Stimulated activated CD4-positive, alpha-beta T cell treated with anti-CD3 and anti-CD28 coated beads, Interleukin-4, amount 100 ng/mL, for 4 hours (primary cell): ENCODE results near the gene ST3GAL2.
"Not testable (repeated sequence)": the region's sequence is repeated elsewhere in the genome, so short reads cannot be mapped to it uniquely, and the experiment has no call there.

Experiments
- DNase-seq, 2 experiments: peaks; one replicate each; pipeline ENCODE4 v3.0.0-alpha.2; 2020

ST3GAL2 gene

GRCh38 chr16:70381604-70382342 lies 57.1 kb downstream of the ST3GAL2 start:
- DNase-seq, result no peak

DNA sequence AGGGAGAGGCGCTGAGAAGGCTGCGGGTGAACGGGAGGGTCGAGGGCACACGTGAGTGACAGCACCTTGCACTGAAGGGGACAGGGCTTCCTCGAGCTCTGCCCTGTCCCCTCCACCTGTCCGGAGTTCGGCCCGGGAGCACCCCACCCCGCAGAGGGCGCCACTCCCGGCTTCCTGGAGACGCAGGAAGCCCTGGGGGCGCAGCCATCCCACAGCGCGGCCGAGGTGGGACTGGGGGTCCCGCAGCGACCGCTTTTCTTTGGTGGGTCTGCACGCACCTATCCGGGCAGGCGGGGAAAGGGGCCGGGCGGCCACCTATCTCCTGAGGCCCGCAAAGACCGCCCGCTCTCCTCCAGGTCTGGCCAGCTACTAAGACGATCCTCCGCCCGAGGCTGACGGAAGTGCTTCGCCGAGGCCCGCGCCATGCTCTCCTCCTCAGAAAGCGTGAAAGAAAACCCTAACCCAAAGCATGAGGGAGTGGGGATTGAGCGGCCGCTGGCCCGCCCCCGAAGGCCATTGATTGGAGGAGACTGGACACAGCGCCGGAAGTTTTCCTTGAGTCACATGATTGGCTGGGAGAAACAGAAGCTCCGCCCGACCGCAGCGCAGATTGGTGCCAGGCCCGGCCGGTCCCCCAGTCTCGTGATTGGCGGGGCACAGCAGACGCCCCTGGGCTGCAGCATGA lies 57.8 kb downstream of the ST3GAL2 start:
- peak; percentile 92 to 95 for DNase-seq

- DNase-seq, result peak; percentile 73 to 82
Observed at GRCh38 chr16:70380248-70380918, 58.5 kb downstream of the ST3GAL2 start.

DNA sequence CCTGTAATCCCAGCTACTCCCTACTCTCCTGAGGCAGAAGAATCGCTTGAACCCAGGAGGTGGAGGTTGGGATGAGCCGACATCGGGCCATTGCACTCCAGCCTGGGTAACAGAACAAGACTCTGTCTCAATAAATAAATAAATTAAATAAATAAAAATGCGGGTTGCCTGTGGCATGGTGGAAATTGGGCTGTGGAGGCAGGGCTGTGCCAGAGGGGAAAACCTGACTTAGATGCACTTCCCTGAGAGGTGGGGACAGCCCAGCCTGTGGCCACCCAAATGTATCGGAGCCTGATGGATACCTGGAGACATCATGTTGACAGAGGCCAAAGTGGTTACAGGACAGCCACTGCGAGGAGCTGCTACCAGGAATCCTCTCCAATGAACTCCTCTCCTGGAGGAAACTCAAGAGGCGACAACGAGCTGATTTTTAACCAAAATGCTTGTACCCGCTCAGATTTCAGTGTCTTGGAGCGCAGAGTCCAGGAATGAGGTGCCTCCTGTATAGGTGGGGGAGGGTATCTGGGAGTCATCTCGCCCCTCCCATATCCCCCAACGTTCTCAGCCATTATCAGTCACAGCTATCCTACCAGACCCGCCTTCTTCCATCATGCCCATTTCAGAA lies 59.9 kb downstream of the ST3GAL2 start:
- DNase-seq, result no peak

DNA sequence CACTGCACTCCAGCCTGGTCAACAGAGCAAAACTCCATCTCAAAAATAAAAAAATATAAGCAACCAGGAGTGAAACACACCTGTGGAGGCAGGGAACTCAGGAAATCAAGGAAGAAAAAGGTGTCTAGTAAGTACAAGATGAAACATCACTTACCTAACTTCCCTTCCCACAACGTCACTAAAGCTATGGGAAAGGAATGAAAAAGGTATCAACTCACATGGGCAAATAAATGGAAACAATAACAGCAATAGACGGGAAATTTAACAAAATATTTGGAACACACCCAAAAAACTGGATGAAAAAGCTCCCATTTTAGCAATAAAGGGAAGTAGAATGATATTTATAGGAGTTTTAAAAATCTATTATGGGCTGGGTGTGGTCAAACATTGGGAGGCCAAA lies 61.1 kb downstream of the ST3GAL2 start:
- DNase-seq, result no peak

DNA sequence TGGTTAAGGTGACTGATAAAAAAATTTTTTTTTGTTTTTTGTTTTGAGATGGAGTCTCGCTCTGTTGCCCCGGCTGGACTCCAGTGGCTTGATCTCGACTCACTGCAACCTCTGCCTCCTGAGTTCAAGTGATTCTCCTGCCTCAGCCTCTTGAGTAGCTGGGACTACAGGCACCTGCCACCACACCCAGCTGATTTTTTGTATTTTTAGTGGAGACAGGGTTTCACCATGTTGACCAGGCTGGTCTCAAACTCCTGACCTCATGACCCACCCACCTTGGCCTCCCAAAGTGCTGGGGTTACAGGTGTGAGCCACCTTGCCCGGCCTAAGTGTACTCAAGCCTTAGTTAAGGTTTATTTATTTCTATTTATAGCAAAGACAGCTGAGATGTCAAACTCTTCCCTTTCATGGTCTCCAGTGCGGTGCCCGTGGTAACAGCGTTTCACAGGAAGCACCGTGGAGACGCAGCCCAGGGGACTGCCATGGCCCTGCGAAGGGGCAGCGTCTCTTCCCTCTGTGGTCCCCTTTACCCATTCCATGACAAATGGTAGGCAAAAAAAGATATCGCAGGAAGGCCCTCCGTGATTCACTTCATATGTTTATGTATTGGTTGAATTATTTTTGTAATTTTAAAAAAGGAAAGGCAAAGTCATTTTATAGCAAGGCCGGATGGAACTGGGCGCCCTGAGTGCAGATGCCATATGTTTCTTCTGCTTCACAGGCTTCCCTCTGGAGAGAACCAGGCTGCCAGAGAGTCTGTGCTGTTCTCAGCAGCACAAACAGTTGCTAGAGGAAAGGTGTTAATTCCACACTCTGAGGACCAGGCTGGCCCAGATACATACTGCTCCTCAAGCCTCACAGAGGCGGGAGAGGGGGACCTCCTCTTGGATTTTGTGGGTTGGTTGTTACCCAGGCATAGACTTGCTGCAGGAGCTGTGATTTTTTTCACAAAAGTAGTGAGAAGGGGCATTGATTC lies 63.0 kb downstream of the ST3GAL2 start:
- no peak for DNase-seq

DNA sequence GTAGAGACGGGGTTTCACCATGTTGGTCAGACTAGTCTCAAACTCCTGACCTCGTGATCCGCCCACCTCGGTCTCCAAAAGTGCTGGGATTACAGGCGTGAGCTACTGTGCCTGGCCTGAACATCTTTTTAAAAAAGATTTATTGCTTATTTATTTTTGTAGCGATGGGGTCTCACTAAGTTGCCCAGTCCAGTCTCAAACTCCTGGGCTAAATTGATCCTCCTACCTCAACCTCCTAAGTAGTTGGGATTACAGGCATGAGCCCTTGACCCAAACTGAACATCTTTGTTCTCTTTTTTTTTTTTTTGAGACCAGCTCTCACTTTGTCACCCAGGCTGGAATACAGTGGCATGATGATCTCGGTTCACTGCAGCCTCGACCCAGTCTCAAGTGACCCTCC lies 64.7 kb downstream of the ST3GAL2 start:
- no peak for DNase-seq

DNA sequence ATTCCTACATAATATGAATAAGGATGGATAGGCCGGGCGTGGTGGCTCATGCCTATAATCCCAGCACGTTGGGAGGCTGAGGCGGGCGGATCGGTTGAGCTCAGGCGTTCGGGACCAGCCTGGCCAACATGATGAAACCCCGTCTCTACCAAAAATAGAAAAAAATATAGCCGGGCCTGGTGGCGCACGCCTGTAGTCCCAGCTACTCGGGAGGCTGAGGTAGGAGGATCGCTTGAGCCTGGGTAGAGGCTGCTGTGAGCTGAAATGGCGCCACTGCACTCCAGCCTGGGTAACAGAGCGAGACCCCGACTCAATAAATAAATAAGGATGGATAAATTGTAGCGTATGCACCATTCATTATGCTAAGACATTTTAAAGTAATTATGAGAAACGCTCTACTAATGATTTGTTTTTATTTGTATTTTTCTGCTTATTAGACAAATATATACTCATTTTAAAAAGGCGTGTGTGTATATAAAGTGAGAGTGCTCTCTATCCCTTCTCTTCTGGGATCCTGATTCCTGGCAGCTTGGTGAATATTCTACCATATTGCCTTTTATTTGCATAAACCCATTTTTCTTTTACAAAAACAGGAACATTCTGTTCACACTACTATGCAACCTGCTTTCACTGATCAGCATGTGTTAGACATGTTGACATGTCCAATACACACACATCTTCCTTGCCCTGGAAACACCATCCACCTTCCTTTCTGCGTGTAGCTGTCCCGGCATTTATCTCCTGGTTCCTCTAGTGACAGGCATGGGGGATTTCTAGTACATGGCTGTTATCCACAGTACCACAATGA lies 65.8 kb downstream of the ST3GAL2 start:
- no peak for DNase-seq

DNA sequence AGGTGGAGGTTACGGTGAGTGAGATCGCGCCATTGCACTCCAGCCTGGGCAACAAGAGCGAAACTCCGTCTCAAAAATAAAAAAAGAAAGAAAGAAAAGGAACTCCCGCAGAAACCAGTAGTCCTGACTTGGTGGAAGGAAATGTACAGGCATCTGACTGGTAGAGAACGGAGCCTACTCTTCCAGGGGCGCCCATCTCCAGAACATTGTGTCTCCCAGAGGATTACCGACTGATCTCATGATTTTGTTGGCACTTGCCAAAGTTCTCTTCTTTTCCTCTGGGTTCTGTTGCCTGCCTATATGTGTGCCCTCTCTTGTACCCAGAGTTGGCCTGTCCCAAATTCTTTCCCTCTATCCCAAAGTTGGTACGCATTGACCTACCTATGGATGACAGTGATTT lies 68.0 kb downstream of the ST3GAL2 start:
- DNase-seq, result no peak

DNA sequence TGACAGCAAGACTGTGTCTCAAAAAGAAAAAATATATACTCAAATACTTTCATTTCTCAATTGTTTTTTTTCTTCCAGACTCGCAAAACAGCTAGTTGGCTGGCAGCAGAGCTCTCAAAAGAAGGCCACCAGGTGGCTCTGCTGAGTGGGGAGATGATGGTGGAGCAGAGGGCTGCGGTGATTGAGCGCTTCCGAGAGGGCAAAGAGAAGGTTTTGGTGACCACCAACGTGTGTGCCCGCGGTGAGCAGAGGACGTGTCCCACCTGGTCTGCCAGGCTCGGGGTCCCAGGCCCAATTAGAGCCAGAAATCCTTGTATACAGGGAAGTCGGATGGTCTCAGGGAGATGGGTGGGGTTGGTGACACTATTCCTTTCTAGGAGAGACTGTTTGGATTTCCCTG lies 68.8 kb downstream of the ST3GAL2 start:
- DNase-seq, result peak in 1 of 2 experiments; percentile 28

DNA sequence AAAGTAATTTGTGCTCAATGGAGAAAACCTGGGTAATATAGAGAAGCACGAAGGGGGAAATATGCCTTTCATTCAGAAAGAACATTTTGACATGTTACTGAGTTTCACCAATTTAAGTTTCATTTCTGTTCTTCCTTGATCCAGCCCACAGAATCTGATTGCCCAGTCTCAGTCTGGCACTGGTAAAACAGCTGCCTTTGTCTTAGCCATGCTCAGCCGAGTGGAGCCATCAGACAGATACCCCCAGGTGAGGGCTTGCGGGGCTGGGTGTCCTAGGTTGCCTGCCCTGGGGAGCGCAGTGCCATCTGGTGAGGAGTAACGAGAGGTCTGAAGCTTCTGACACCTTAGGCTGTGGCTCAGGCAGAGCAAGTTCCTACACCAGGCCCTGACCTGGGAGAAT lies 74.5 kb downstream of the ST3GAL2 start:
- DNase-seq, result no peak

DNA sequence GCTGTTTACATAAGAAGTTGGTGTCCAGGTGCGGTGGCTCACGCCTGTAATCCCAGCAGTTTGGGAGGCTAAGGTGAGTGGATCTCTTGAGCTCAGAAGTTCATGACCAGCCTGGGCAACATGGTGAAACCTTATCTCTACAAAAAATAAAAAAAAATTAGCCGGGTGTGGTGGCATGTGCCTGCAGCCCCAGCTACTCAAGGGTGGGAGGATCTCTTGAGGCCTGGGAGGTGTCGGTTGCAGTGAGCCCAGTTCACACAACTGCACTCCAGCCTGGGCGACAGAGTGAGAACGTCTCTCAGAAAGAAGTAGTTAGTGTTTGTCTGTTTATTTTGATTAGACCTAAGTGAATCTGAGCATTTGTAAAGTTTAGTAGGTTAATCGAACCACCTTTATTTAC lies 79.3 kb downstream of the ST3GAL2 start:
- DNase-seq, result no peak

DNA sequence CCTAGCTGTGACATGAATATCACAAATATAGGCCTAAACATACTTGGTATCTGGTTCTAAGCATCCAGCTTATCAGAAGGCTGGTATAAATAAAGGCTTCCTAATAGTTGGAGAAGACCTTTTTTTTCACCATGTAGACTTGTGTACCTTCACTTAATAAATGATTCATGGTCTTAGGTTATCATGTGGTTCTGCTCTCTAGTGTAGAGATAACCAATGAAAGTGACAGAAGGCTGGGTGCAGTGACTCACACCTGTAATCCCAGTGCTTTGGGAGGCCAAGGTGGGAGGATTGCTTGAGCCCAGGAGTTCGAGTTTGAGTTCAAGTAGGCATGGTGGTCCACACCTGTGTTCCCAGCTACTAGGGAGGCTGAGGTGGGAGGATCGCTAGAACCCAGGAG lies 89.1 kb downstream of the ST3GAL2 start:
- DNase-seq, result no peak

DNA sequence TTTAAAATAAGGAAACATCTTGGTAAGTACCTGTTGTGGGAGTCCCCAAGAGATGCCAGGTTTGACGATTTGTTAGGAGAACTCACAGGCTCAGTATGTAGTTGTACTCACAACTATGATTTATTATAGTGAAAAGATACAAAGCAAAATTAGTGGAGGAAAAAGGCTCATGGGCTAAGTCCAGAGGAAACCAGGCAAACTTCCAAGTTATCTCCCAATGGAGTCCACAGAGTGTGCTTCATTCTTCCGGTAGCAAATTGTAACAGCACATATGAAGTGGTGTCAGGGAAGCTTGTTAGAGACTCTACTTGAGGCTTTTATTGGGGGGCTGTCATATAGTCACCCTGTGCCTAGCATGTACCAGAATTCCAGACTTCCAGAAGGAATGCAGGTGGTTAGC lies 89.9 kb downstream of the ST3GAL2 start:
- DNase-seq, result no peak

- no peak for DNase-seq
Observed at GRCh38 chr16:70345840-70346239, 93.1 kb downstream of the ST3GAL2 start.

GRCh38 chr16:70342016-70342415 lies 96.9 kb downstream of the ST3GAL2 start:
- DNase-seq, result no peak

DNA sequence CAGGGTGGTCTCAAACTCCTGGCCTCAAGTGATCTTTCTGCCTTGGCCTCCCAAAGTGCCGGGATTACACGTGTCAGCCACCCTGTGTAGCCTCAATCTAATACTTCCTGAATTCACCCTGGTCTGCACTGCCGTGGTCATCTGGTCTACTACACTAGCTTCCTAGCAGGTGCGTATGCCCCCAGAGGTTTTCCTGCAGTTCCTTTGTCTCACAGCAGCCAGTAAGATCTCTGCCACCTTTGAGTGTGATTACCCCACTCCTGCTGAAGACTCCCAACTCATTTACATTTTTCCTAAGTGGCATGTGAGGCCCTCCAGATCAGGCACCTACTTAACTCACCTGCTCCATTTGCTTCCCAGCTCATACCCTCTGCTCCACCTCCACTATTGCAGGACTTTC lies 97.3 kb downstream of the ST3GAL2 start:
- DNase-seq, result no peak

DNA sequence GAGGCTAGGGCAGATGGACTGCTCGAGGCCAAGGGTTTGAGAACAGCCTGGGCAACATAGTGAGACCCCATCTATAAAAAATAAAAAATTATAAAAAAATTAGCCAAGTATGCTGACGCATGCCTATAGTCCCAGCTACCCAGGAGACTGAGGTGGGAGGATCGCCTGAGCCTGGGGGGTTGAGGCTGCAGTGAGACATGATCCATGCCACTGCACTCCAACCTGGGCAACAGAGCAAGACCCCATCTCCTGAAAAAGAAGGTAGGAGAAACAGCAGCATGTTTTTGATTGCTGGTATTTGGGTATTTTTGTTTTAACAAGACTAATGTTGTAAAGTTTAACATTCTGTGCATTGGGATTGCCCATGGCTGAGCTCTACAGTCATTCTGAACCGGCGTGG lies 101.1 kb downstream of the ST3GAL2 start:
- no peak for DNase-seq

GRCh38 chr16:70332728-70333127 lies 106.2 kb downstream of the ST3GAL2 start:
- DNase-seq, result not testable (repeated sequence)

DNA sequence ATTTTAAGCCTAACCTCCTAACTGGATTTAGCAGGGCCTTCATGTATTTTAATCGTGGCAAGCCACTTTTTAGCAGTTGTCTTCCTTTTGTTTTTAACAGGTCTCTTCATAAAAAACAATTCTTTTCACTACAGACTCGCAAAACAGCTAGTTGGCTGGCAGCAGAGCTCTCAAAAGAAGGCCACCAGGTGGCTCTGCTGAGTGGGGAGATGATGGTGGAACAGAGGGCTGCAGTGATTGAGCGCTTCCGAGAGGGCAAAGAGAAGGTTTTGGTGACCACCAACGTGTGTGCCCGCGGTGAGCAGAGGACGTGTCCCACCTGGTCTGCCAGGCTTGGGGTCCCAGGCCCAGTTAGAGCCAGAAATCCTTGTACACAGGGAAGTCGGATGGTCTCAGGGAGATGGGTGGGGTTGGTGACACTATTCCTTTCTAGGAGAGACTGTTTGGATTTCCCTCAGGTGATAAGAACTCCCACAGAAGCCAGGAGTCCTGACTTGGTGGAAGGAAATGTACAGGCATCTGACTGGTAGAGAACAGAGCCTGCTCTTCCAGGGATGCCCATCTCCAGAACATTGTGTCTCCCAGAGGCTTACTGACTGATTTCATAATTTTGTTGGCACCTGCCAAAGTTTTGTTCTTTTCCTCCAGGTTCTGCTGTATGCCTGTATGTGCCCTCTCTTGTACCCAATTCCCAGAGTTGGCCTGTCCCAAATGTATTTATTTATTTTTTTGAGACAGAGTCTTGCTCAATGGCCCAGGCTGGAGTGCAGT lies 107.1 kb downstream of the ST3GAL2 start:
- DNase-seq, result peak in 1 of 2 experiments; percentile 7

DNA sequence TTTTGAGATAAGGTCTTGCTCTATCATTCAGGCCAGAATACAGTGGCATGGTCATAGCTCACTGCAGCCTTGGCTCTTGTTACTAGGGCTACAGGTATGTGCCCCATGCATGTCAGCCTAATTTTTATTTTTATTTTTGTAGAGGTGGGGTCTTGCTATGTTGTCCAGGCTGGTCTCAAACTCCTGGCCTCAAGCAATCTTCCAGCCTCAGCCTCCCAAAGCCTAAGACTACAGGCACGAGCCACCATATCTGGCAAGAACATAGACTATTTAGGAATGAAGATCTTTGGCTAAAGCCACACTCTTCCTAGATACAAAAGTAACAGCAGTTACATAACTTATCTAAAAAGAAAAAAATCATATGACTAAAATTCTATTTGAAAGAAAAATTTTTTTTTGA lies 107.8 kb downstream of the ST3GAL2 start:
- DNase-seq, result no peak
